ENCODE data around the gene TMEM107. TPM values are rescaled to one million over a fixed set of nuclear protein-coding genes. Genes with fewer than 3 reads are reported as not detected.
A peak's percentile ranks its signal among the peaks of the same experiment; 100 is the strongest.
"Not testable (repeated sequence)": the region's sequence is repeated elsewhere in the genome, so short reads cannot be mapped to it uniquely, and the experiment has no call there.

Gene TMEM107
- total RNA-seq, 1 donor from 2014 or later = 19.3 TPM

- Mint-ChIP-seq H3K9me3 (no peaks in the 10 kb centered on the region), H3K4me1 (ENCODE audit: low read depth) (peaks cover 24% of the 10 kb centered on the region), H3K36me3 (ENCODE audit: low read depth) (no peaks in the 10 kb centered on the region), H3K27ac (no peak overlapping the region), H3K4me3 (no peak overlapping the region), H3K27me3 (ENCODE audit: insufficient read depth) (peaks cover 4% of the 10 kb centered on the region)
- intact Hi-C loops (cut with micrococcal nuclease) = loop anchor here (1.0 to 2.0 kb wide), 11 partner anchors 14 to 344 kb away; partner anchors contain the start of gene SLC25A35
- peak; percentile 88 for DNase-seq (ENCODE audit: low spot score)
Measured at GRCh38 chr17:8186787-8187516, 10.8 kb upstream of the TMEM107 start.

- Mint-ChIP-seq H3K27me3 (ENCODE audit: insufficient read depth) (peaks cover 5% of the 10 kb centered on the region), H3K4me3 (no peak overlapping the region), H3K9me3 (no peaks in the 10 kb centered on the region), H3K4me1 (ENCODE audit: low read depth) (peaks cover 27% of the 10 kb centered on the region), H3K36me3 (ENCODE audit: low read depth) (no peaks in the 10 kb centered on the region), H3K27ac (no peak overlapping the region)
- intact Hi-C loops (cut with micrococcal nuclease) = loop anchor here (1.0 to 2.0 kb wide), 3 partner anchors 13 to 60 kb away; no protein-coding TSS in a partner anchor
- no peak for DNase-seq (ENCODE audit: low spot score)
Measured at GRCh38 chr17:8186446-8186786, 10.2 kb upstream of the TMEM107 start.

- DNase-seq (ENCODE audit: low spot score) = peak; percentile 82
- Mint-ChIP-seq H3K27me3 (ENCODE audit: insufficient read depth) (peaks cover 5% of the 10 kb centered on the region), H3K4me1 (ENCODE audit: low read depth) (peaks cover 24% of the 10 kb centered on the region), H3K9me3 (no peaks in the 10 kb centered on the region), H3K27ac (no peak overlapping the region), H3K4me3 (no peak overlapping the region), H3K36me3 (ENCODE audit: low read depth) (no peaks in the 10 kb centered on the region)
- intact Hi-C loops (cut with micrococcal nuclease) = loop anchor here (1.0 to 2.0 kb wide), 3 partner anchors 13 to 60 kb away; no protein-coding TSS in a partner anchor
Measured at GRCh38 chr17:8185582-8186445, 9.6 kb upstream of the TMEM107 start.

GRCh38 chr17:8176998-8177731 lies 985 bp upstream of the TMEM107 start:
- no peaks in the 10 kb centered on the region for H3K36me3 Mint-ChIP-seq (ENCODE audit: low read depth)
- H3K4me1 Mint-ChIP-seq (ENCODE audit: low read depth) = peaks cover 45% of the 10 kb centered on the region
- peak overlapping the region; percentile 76 for H3K27ac Mint-ChIP-seq
- DNase-seq (ENCODE audit: low spot score) = no peak
- intact Hi-C loops (cut with micrococcal nuclease) = no loop called here
- no peaks in the 10 kb centered on the region for H3K9me3 Mint-ChIP-seq
- H3K27me3 Mint-ChIP-seq (ENCODE audit: insufficient read depth) = peaks cover 3% of the 10 kb centered on the region
- H3K4me3 Mint-ChIP-seq = peak overlapping the region; percentile 94

- peak overlapping the region; percentile 96 for H3K27ac Mint-ChIP-seq
- peak overlapping the region; percentile 94 for H3K4me3 Mint-ChIP-seq
- no peaks in the 10 kb centered on the region for H3K27me3 Mint-ChIP-seq (ENCODE audit: insufficient read depth)
- DNase-seq (ENCODE audit: low spot score) = no peak
- H3K36me3 Mint-ChIP-seq (ENCODE audit: low read depth) = no peaks in the 10 kb centered on the region
- H3K4me1 Mint-ChIP-seq (ENCODE audit: low read depth) = peaks cover 40% of the 10 kb centered on the region
- H3K9me3 Mint-ChIP-seq = no peaks in the 10 kb centered on the region
- intact Hi-C loops (cut with micrococcal nuclease) = no loop called here
Measured at GRCh38 chr17:8175795-8176196, 384 bp downstream of the TMEM107 start.

- peaks cover 40% of the 10 kb centered on the region for H3K4me1 Mint-ChIP-seq (ENCODE audit: low read depth)
- intact Hi-C loops (cut with micrococcal nuclease) = loop anchor here (1.0 kb wide), 7 partner anchors 10 to 54 kb away; no protein-coding TSS in a partner anchor
- H3K27ac Mint-ChIP-seq = peak overlapping the region; percentile 99
Measured at GRCh38 chr17:8173871-8174322, 2.3 kb downstream of the TMEM107 start.

GRCh38 chr17:8173056-8173870 lies 2.9 kb downstream of the TMEM107 start:
- H3K4me3 Mint-ChIP-seq = peak overlapping the region; percentile 87
- peaks cover 45% of the 10 kb centered on the region for H3K4me1 Mint-ChIP-seq (ENCODE audit: low read depth)
- peak; percentile 76 for DNase-seq (ENCODE audit: low spot score)
- H3K36me3 Mint-ChIP-seq (ENCODE audit: low read depth) = no peaks in the 10 kb centered on the region
- intact Hi-C loops (cut with micrococcal nuclease) = loop anchor here (1.0 kb wide), 7 partner anchors 9 to 53 kb away; no protein-coding TSS in a partner anchor
- peaks cover 2% of the 10 kb centered on the region for H3K27me3 Mint-ChIP-seq (ENCODE audit: insufficient read depth)
- peak overlapping the region; percentile 99 for H3K27ac Mint-ChIP-seq
- H3K9me3 Mint-ChIP-seq = no peaks in the 10 kb centered on the region

More at GRCh38 chr17:8173871-8174322, 2.3 kb downstream of the TMEM107 start:
- no peak for DNase-seq (ENCODE audit: low spot score)
- Mint-ChIP-seq H3K36me3 (ENCODE audit: low read depth) (no peaks in the 10 kb centered on the region), H3K4me3 (peak overlapping the region; percentile 87), H3K9me3 (no peaks in the 10 kb centered on the region), H3K27me3 (ENCODE audit: insufficient read depth) (peaks cover under 1% of the 10 kb centered on the region)

GRCh38 chr17:8170186-8170585 lies 6.0 kb downstream of the TMEM107 start:
- intact Hi-C loops (cut with micrococcal nuclease); H3K4me3 Mint-ChIP-seq; H3K36me3 Mint-ChIP-seq (ENCODE audit: low read depth); DNase-seq (ENCODE audit: low spot score); H3K9me3 Mint-ChIP-seq; H3K27ac Mint-ChIP-seq; H3K27me3 Mint-ChIP-seq (ENCODE audit: insufficient read depth): not testable (repeated sequence)
- peaks cover 33% of the 10 kb centered on the region for H3K4me1 Mint-ChIP-seq (ENCODE audit: low read depth)

GRCh38 chr17:8167526-8167925 lies 8.7 kb downstream of the TMEM107 start:
- Mint-ChIP-seq H3K4me3 (no peak overlapping the region), H3K27me3 (ENCODE audit: insufficient read depth) (peaks cover 2% of the 10 kb centered on the region), H3K27ac (no peak overlapping the region), H3K36me3 (ENCODE audit: low read depth) (peaks cover 1% of the 10 kb centered on the region), H3K9me3 (no peaks in the 10 kb centered on the region), H3K4me1 (ENCODE audit: low read depth) (peaks cover 30% of the 10 kb centered on the region)
- intact Hi-C loops (cut with micrococcal nuclease) = no loop called here
- DNase-seq (ENCODE audit: low spot score) = no peak

GRCh38 chr17:8166731-8167130 lies 9.4 kb downstream of the TMEM107 start:
- Mint-ChIP-seq H3K4me1 (ENCODE audit: low read depth) (peaks cover 32% of the 10 kb centered on the region), H3K27me3 (ENCODE audit: insufficient read depth) (peaks cover 2% of the 10 kb centered on the region), H3K4me3 (no peak overlapping the region), H3K9me3 (no peaks in the 10 kb centered on the region), H3K27ac (peak overlapping the region; percentile 67), H3K36me3 (ENCODE audit: low read depth) (peaks cover 2% of the 10 kb centered on the region)
- intact Hi-C loops (cut with micrococcal nuclease) = no loop called here
- no peak for DNase-seq (ENCODE audit: low spot score)

- Mint-ChIP-seq H3K36me3 (ENCODE audit: low read depth) (peaks cover 17% of the 10 kb centered on the region), H3K4me3 (peak overlapping the region; percentile 88), H3K4me1 (ENCODE audit: low read depth) (peaks cover 51% of the 10 kb centered on the region), H3K9me3 (no peaks in the 10 kb centered on the region), H3K27ac (peak overlapping the region; percentile 99), H3K27me3 (ENCODE audit: insufficient read depth) (peaks cover 2% of the 10 kb centered on the region)
- DNase-seq (ENCODE audit: low spot score) = no peak
- intact Hi-C loops (cut with micrococcal nuclease) = loop anchor here (1.0 kb wide), 3 partner anchors 8 to 23 kb away; no protein-coding TSS in a partner anchor
Measured at GRCh38 chr17:8164815-8165131, 11.4 kb downstream of the TMEM107 start.
